H9 (cell line): Measurements from ENCODE around the gene PCSK1N. TPM values are rescaled to one million over a fixed set of nuclear protein-coding genes. Genes with fewer than 3 reads are reported as not detected.

Experiments used
- DNase-seq: peaks from one replicate; pipeline ENCODE4 v3.0.0-alpha.2; 2017
- H2AFZ ChIP-seq: one replicate; pipeline ENCODE4 v1.6.1; 2013; ENCODE audit warnings: mild to moderate bottlenecking, low read length, control low read depth, moderate library complexity
- H2AK5ac ChIP-seq: 2 replicates; pipeline ENCODE4 v1.6.1; 2013; ENCODE audit warnings: low read length, control low read depth, mixed read lengths; ENCODE audit not compliant: insufficient read length
- H2BK120ac ChIP-seq: one replicate; pipeline ENCODE4 v1.6.1; 2013; ENCODE audit warnings: low read depth, mild to moderate bottlenecking, low read length, control low read depth, inconsistent platforms; ENCODE audit not compliant: poor library complexity, severe bottlenecking
- H2BK12ac ChIP-seq: 2 replicates; pipeline ENCODE4 v1.6.1; 2013; ENCODE audit warnings: low read length, control low read depth, mixed read lengths, low read depth; ENCODE audit not compliant: insufficient read length
- H2BK15ac ChIP-seq: 2 replicates; pipeline ENCODE4 v1.6.1; 2013; ENCODE audit warnings: low read depth, low read length, control low read depth
- H2BK20ac ChIP-seq: one replicate; pipeline ENCODE4 v1.6.1; 2013; ENCODE audit warnings: low read depth, mild to moderate bottlenecking, low read length, control low read depth, inconsistent platforms; ENCODE audit not compliant: poor library complexity, severe bottlenecking
- H2BK5ac ChIP-seq: 2 replicates; pipeline ENCODE4 v1.6.1; 2013; ENCODE audit warnings: low read length, control low read depth, mixed read lengths; ENCODE audit not compliant: insufficient read length
- H3K14ac ChIP-seq: 2 replicates; pipeline ENCODE4 v1.6.1; 2013; ENCODE audit warnings: low read length, control low read depth; ENCODE audit not compliant: insufficient read depth
- H3K18ac ChIP-seq: 2 replicates; pipeline ENCODE4 v1.6.1; 2013; ENCODE audit warnings: low read depth, mild to moderate bottlenecking, mixed read lengths, low read length, control low read depth; ENCODE audit not compliant: insufficient read length
- H3K23ac ChIP-seq: 2 replicates; pipeline ENCODE4 v1.6.1; 2013; ENCODE audit warnings: low read length, control low read depth, mixed read lengths, low read depth; ENCODE audit not compliant: insufficient read length
- H3K23me2 ChIP-seq: 2 replicates; pipeline ENCODE4 v1.6.1; 2013; ENCODE audit warnings: low read depth, mild to moderate bottlenecking, mixed read lengths, low read length, control low read depth; ENCODE audit not compliant: insufficient read length, poor library complexity, severe bottlenecking
- H3K27ac ChIP-seq: 2 replicates; pipeline ENCODE4 v1.5.1; 2013; ENCODE audit warnings: low read length, control low read depth, mixed read lengths, low read depth; ENCODE audit not compliant: insufficient read length
- H3K27me3 ChIP-seq: 2 replicates; pipeline ENCODE4 v1.6.1; 2013; ENCODE audit warnings: low read length, control low read depth, inconsistent platforms; ENCODE audit not compliant: insufficient read depth
- H3K4ac ChIP-seq: 2 replicates; pipeline ENCODE4 v1.6.1; 2013; ENCODE audit warnings: low read depth, mild to moderate bottlenecking, control low read depth, inconsistent platforms, low read length, moderate library complexity
- H3K4me1 ChIP-seq: 2 replicates; pipeline ENCODE4 v1.6.1; 2013; ENCODE audit warnings: low read length, control low read depth, inconsistent platforms; ENCODE audit not compliant: insufficient read depth
- H3K4me2 ChIP-seq: 2 replicates; pipeline ENCODE4 v1.6.1; 2013; ENCODE audit warnings: low read length, control low read depth, mixed read lengths; ENCODE audit not compliant: insufficient read length, insufficient read depth
- H3K56ac ChIP-seq: 2 replicates; pipeline ENCODE4 v1.6.1; 2013; ENCODE audit warnings: low read depth, mild to moderate bottlenecking, mixed read lengths, low read length, control low read depth; ENCODE audit not compliant: insufficient read length
- H3K79me1 ChIP-seq: 2 replicates; pipeline ENCODE4 v1.6.1; 2013; ENCODE audit warnings: low read depth, mild to moderate bottlenecking, moderate library complexity, low read length, control low read depth, inconsistent platforms; ENCODE audit not compliant: insufficient read depth, poor library complexity, severe bottlenecking
- H3K79me2 ChIP-seq: 2 replicates; pipeline ENCODE4 v1.6.1; 2013; ENCODE audit warnings: low read length, control low read depth, inconsistent platforms; ENCODE audit not compliant: insufficient read depth
- H3K9ac ChIP-seq: 2 replicates; pipeline ENCODE4 v1.6.1; 2013; ENCODE audit warnings: low read length, control low read depth, mixed read lengths; ENCODE audit not compliant: insufficient read length; ENCODE audit errors: extremely low read depth
- H3K9me3 ChIP-seq: one replicate; pipeline ENCODE4 v1.6.1; 2013; ENCODE audit warnings: low read depth, low read length, inconsistent platforms; ENCODE audit not compliant: control insufficient read depth
- H3T11ph ChIP-seq: one replicate; pipeline ENCODE4 v1.6.1; 2013; ENCODE audit warnings: mild to moderate bottlenecking, low read length, control low read depth, inconsistent platforms
- H4K20me1 ChIP-seq: one replicate; pipeline ENCODE4 v1.6.1; 2013; ENCODE audit not compliant: control insufficient read depth, insufficient read length, insufficient read depth
- H4K5ac ChIP-seq: 2 replicates; pipeline ENCODE4 v1.6.1; 2013; ENCODE audit warnings: low read depth, mild to moderate bottlenecking, mixed read lengths, low read length, control low read depth; ENCODE audit not compliant: insufficient read length
- H4K8ac ChIP-seq: replicated peaks from 2 replicates; pipeline ENCODE4 v1.6.1; 2013; ENCODE audit warnings: low read length, control low read depth, mixed read lengths, low read depth; ENCODE audit not compliant: insufficient read length
- H4K91ac ChIP-seq: 2 replicates; pipeline ENCODE4 v1.6.1; 2013; ENCODE audit warnings: low read depth, mild to moderate bottlenecking, moderate library complexity, mixed read lengths, low read length, control low read depth; ENCODE audit not compliant: insufficient read length
- H3K27ac Mint-ChIP-seq, 3 experiments: 2 replicates in 2 of 3; 3 replicates in 1 of 3; pipeline ENCODE4 v1.8.0; 2020 to 2021; ENCODE audit warnings: mixed read lengths in 3 of 3, mild to moderate bottlenecking in 1 of 3, moderate library complexity in 1 of 3
- H3K27me3 Mint-ChIP-seq: 2 replicates; pipeline ENCODE4 v1.8.0; 2021; ENCODE audit warnings: low read depth, mild to moderate bottlenecking, moderate library complexity, mixed read lengths
- H3K36me3 Mint-ChIP-seq, 3 experiments: 2 replicates in 2 of 3; 3 replicates in 1 of 3; pipeline ENCODE4 v1.8.0; 2020 to 2021; ENCODE audit warnings: low read depth in 3 of 3, mixed read lengths in 3 of 3; ENCODE audit not compliant: insufficient read depth in 1 of 3
- H3K4me1 Mint-ChIP-seq, 2 experiments: 2 replicates each; pipeline ENCODE4 v1.8.0; 2020; ENCODE audit warnings: mixed read lengths in 2 of 2
- H3K4me3 Mint-ChIP-seq, 2 experiments: 2 replicates in 1 of 2; 3 replicates in 1 of 2; pipeline ENCODE4 v1.8.0; 2020 to 2021; ENCODE audit warnings: mild to moderate bottlenecking in 2 of 2, mixed read lengths in 2 of 2, moderate library complexity in 1 of 2
- H3K9me3 Mint-ChIP-seq, 2 experiments: 2 replicates in 1 of 2; 3 replicates in 1 of 2; pipeline ENCODE4 v1.8.0; 2020; ENCODE audit warnings: mild to moderate bottlenecking in 2 of 2, mixed read lengths in 2 of 2, moderate library complexity in 1 of 2
- CTCF ChIP-seq: fragments of 200-600 bp; sonication (generic); conservative IDR thresholded peaks from 3 replicates; pipeline ENCODE4 v1.8.0; 2021; ENCODE audit warnings: antibody characterized with exemption, mild to moderate bottlenecking
- WGBS: extraction: QIAGEN DNeasy Blood & Tissue Kit; methylation state at CpG from one replicate; pipeline ENCODE4 v1.1.7; 2013; ENCODE audit warnings: missing lambda C conversion rate, low lambda C conversion rate, mixed read lengths; ENCODE audit not compliant: insufficient read length; ENCODE audit errors: extremely low coverage; 5-methylcytosine and 5-hydroxymethylcytosine counted together
- total RNA-seq: library from RNA; stranded (reverse); gene quantifications from 2 replicates; pipeline ENCODE4 v1.2.1, GENCODE V29; 2021

The PCSK1N gene
- total RNA-seq, 1 experiment from 2014 or later: 3.9 TPM

DNA sequence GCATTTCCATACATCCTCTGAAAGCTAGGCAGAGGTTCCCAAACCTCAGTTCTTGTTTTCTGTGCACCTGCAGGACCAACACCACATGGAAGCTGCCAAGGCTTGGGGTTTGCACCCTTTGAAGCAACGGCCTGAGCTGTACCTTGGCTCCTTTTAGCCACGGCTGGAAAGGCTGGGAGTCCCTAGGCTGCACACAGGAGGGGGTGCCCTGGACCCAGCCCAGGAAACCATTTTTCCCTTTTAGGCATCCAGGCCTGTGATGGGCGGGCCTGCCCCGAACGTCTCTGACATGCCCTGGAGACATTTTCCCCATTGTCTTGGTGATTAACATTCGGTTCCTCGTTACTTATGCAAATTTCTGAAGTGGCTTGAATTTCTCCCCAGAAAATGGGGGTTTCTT, 17.4 kb upstream of the PCSK1N start:
- Histone ChIP-seq H2BK12ac (no peak overlapping the region), H3K18ac (no peak overlapping the region), H3K27me3 (no peaks in the 10 kb centered on the region), H2AK5ac (no peak overlapping the region), H3K4me2 (no peak overlapping the region), H3K23ac (no peak overlapping the region), H4K8ac (no peak overlapping the region), H3K23me2 (no peaks in the 10 kb centered on the region), H3K79me2 (no peaks in the 10 kb centered on the region), H3K14ac (no peak overlapping the region), H3T11ph (no peak overlapping the region), H2BK5ac (no peak overlapping the region), H4K5ac (no peak overlapping the region), H3K4ac (no peak overlapping the region), H3K9ac (no peak overlapping the region), H3K9me3 (peaks cover 7% of the 10 kb centered on the region), H3K56ac (no peak overlapping the region), H2BK15ac (no peak overlapping the region), H2AFZ (no peak overlapping the region), H2BK120ac (no peak overlapping the region), H3K4me1 (no peaks in the 10 kb centered on the region), H3K27ac (no peak overlapping the region), H2BK20ac (no peak overlapping the region), H3K79me1 (no peaks in the 10 kb centered on the region), H4K91ac (no peak overlapping the region), H4K20me1 (no peaks in the 10 kb centered on the region)
- no peak for TF ChIP-seq CTCF
- DNase-seq: no peak
- H3K27me3 Mint-ChIP-seq: peaks cover 2% of the 10 kb centered on the region; the same call in 1 of the 2 replicates
- no peak overlapping the region for H3K27ac Mint-ChIP-seq
- peaks cover 75 to 77% of the 10 kb centered on the region in 2 experiments for H3K9me3 Mint-ChIP-seq
- H3K4me3 Mint-ChIP-seq: no peak overlapping the region
- H3K4me1 Mint-ChIP-seq: peaks cover 6 to 8% of the 10 kb centered on the region in 2 experiments; a peak in 3 of 4 replicates
- WGBS: no CpG with 5 or more reads among the region's 7 CpGs
- H3K36me3 Mint-ChIP-seq: peaks cover 16 to 18% (median 16%) of the 10 kb centered on the region in 3 experiments
